Gastrocnemius medialis (tissue), 4 donors: ENCODE measurements around the gene DTNA.

ENCODE experiments used
- CTCF ChIP-seq, 5 experiments: fragments of 450-650 bp in 3 of 5; fragments of 200-600 bp in 2 of 5; sonication (generic) in 2 of 5; IDR thresholded peaks in 4 of 5; conservative IDR thresholded peaks in 1 of 5; 1 replicate in 4 of 5; 2 replicates in 1 of 5; pipeline ENCODE4 v1.5.1; 2016 to 2019; ENCODE audit warnings: antibody characterized with exemption in 5 of 5, mild to moderate bottlenecking in 3 of 5, moderate library complexity in 3 of 5
- POLR2A ChIP-seq, 2 donors: fragments of 450-650 bp; IDR thresholded peaks; one replicate each; pipeline ENCODE4 v1.6.1; 2017; ENCODE audit warnings: antibody characterized with exemption in 2 of 2, mild to moderate bottlenecking in 2 of 2, moderate library complexity in 2 of 2

- TF ChIP-seq CTCF (IDR thresholded peaks at IDR 0.05 in 4 of 5, conservative IDR thresholded peaks at IDR 0.05 in 1 of 5) = no peak
- no peak for TF ChIP-seq POLR2A (IDR thresholded peaks at IDR 0.05)
Measured at GRCh38 chr18:34915046-34915445, 204.9 kb downstream of the DTNA start.
